HG02870 (cell line): ENCODE data around the gene SELENON.

Source experiments
- ATAC-seq: cut with Tn5 transposase; IDR thresholded peaks from one replicate; pipeline ENCODE4 v1.9.1; 2021; ENCODE audit warnings: mild to moderate bottlenecking, moderate library complexity; ENCODE audit not compliant: unreplicated experiment

Gene SELENON

DNA sequence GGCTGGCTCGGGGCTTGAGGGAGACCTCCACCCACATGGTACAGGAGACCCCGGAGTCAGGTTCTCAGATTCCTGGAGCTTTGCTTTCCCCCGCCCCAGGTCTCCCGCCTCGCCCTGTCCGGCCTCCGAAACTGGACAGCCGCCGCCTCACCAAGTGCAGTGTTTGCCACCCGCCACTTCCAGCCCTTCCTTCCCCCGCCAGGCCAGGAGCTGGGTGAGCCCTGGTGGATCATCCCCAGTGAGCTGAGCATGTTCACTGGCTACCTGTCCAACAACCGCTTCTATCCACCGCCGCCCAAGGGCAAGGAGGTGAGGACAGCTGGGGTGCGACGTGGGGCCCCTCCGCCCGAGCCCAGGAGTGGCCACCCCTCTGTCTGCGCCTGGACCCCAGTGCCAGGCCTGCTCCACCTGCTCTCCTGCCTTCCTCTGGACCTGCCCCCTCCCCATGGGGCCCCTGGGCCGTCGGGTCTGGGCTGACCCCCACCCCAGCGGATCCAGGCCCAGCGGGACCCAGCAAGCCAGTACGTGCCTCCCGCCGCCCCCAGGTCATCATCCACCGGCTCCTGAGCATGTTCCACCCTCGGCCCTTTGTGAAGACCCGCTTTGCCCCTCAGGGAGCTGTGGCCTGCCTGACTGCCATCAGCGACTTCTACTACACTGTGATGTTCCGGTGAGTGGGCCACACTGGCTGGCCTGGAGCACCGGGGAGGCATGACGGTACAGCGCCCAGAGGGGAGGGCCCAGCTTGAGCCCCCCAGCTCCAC lies 8.7 kb downstream of the SELENON start:
- ATAC-seq = no peak

DNA sequence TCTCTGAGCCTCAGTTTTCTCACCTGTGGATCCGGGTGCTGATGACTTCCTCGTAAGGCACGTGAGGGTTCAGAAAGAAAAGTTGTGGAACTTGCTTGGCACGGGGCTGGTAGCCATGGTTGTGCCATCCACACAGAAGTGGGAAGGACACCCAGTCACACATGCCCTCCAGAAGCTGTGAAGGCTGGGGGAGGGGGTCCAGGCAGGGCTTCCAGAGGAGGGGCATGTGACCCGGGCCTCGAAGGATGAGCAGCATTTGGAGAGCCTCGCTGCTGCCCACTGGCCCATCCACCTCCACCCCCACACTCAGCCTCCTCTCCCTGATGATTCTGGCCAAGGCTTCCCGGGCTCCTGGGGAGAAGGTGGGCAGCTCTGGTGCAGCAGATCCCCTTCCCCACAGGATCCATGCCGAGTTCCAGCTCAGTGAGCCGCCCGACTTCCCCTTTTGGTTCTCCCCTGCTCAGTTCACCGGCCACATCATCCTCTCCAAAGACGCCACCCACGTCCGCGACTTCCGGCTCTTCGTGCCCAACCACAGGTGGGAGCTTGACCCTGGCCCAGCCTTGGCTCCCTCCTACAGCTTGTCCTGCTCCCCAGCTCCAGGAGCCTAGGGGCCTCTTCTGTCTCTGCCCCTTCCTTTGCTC lies 9.4 kb downstream of the SELENON start:
- ATAC-seq = no peak

DNA sequence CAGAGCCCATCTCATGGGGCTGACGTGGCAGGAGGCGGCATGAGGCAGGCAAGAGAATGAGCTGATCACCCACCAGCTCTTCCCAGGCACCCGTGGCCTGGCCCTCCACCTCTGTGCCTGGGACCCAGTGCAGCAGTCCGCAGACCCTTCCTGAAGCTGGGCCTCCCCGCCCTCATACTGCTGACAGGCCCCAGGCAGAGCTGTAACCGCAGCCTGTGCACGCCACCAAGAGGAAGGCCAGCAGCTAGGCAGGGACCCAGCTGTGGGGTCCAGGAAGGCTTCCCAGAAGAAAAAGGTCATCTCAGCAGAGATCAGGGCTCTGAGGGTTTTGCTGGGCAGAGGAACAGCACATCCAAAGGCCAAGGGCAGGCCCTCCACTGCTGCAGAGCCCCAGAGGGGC lies 9.9 kb downstream of the SELENON start:
- no peak for ATAC-seq

- ATAC-seq = no peak
These were observed 10.6 kb downstream of the SELENON start for GRCh38 chr1:25810341-25811299.

DNA sequence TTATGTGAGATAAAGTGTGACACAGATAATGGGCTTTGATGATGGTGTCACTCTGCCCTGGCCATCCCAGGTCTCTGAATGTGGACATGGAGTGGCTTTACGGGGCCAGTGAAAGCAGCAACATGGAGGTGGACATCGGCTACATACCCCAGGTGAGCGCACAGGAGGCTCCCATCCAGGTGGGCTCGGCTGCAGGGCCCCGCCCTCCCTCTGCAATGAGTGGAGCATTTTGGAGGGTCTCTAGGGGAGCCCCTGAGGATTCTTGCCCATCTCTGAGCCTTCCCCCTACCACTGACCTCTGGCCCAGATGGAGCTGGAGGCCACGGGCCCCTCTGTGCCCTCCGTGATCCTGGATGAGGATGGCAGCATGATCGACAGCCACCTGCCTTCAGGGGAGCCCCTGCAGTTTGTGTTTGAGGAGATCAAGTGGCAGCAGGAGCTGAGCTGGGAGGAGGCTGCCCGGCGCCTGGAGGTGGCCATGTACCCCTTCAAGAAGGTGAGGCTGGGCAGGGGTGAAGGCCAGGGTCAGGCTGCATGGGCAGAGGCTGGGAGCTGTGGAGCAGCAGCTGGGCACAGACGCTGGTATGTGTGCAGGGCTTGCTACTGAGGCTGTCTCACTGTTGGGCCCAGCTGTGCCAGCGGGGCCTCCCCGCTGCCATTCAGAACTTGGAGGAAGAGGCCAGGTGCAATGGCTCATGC lies 11.5 kb downstream of the SELENON start:
- no peak for ATAC-seq

DNA sequence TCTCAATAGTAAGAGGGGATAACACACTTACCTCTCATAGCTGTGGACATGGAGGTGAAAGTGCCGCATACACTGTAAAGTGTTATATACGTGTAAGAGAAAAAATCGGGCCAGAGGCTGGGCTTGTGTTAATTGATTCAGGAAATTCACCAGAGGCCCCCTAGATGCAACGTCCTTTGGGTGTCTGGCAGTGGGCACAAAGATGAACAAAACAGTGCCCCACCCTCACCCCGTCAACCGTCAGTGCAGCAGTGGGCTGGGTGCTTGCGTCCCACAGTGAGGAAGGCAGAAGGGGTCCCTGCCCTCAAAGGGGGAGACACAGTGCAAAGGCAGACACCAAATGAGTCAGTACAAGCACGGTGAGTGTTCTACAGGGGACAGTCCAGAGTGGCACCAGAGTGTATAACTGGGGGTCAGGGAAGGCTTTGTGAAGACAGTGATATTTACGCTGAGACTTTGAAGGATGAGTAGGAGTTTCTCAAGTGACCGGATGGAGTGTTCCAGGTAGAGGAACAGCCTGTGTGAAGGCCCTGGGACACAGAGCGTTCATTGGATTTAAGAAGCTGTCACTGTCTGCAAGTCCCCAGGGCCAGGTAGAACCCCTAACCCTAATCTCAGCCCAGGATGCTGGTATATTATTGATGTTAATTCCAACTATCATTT lies 13.2 kb downstream of the SELENON start:
- no peak for ATAC-seq

- ATAC-seq = no peak
These were observed 13.9 kb downstream of the SELENON start for GRCh38 chr1:25813734-25814471.

- ATAC-seq = no peak
These were observed 14.6 kb downstream of the SELENON start for GRCh38 chr1:25814549-25815087.

GRCh38 chr1:25815208-25816111 lies 15.5 kb downstream of the SELENON start:
- ATAC-seq = no peak

- no peak for ATAC-seq
These were observed 16.2 kb downstream of the SELENON start for GRCh38 chr1:25816112-25816718.

- ATAC-seq = no peak
These were observed 18.0 kb downstream of the SELENON start for GRCh38 chr1:25817840-25818501.

DNA sequence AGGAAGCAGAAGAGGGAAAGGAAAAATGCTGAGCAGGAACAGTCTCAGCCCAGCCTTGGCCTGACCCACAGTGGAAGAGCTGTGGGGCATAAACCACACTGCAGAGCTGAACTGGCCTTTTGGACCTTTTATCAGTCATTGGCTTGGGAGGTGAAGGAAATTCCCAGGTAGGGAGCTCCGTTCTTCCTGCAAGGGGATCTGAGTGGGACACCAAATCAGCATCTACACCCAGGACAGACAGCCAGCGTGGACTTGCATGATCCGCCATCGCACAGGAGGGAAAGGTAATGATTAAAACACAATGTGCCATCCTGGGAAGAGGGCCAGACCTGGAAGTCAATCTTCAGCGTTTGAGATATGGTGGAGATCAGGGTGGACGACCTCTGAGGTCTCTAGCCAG lies 18.6 kb downstream of the SELENON start:
- ATAC-seq = no peak

DNA sequence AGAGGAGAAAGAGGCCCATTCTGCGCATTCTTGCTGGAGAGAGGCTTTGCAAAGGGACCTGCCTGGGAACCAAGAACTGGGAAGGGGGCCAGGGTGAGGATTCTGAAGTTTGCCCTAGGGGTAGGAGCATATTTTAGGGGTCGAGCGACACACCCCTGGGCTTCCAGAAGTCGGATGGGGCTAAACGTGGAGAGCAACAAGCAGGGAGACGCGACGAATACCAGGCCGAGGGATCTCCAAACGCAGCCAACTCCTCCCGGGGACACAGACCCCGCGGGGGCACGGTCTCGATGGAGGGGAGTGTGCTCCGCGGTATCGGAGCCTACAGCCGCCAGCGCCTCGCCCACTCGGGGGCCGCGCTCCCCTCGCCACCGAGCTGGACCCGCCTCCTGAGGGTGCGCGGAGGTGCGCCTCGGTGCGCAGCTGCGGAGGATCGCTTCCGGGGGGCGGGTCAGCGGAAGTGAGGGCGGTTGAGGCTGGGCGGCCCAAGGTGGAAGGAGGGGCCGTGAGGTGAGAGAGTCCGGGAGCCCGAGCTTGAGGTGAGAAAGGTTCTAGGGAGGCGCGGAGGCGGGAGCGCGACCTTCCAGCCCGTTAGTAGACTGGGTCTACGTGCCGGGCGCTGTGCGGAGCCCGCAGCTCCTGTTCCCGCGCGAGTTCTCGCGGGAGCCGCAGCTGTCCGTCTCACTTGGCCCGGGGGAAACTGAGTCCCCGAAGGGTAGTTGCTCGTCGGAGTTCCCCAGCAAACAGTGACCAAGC lies 19.7 kb downstream of the SELENON start, which contains the start of gene MTFR1L:
Gene MTFR1L (plus strand): TSS at position 464 of the 756 bp plus-strand sequence. CDS start 3,151 bp downstream, outside the sequence.
- ATAC-seq = peak; percentile 81

- peak; percentile 43 for ATAC-seq
These were observed 20.5 kb downstream of the SELENON start for GRCh38 chr1:25820247-25821111.

DNA sequence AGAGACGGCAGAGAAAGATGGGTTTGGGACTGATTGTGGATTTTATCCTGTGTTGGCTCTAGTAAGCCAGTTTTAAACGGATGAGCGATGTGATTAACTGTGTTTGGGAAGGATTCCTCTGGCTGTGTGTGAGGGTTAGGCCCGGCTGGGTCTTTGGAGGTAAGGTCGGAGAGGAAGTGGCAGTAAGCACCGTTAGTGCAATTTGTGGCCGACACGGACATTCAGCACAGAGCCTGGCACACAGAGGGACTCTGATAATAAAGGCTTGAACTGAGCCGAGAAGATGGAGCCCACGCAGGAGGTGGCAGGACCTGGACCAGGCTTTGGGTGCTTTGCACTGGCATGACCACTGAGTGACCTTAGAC lies 21.1 kb downstream of the SELENON start:
- ATAC-seq = peak; percentile 0
